Endothelial cell of umbilical vein (primary cell): ENCODE measurements around the gene TRIM69. TPM values are rescaled to one million over a fixed set of nuclear protein-coding genes. Genes with fewer than 3 reads are reported as not detected.

Experiments used
- BruUV-seq: library from RNA; stranded (reverse); fragments of 400-500 nt; replicated peaks from 2 replicates; lab custom pipeline; 2021; lab: Mats Ljungman, UMichigan
- CTCF ChIA-PET: fragments of 300-600, 350-600 bp; sonication (Branson Sonifier 250); formaldehyde crosslinking; loops from one replicate; lab custom pipeline; 2021; ENCODE audit warnings: antibody characterized with exemption, inconsistent platforms; lab: Charles Lee
- POLR2A ChIA-PET: fragments of 300-600, 350-600 bp; sonication (Branson Sonifier 250); formaldehyde crosslinking; loops from one replicate; lab custom pipeline; 2021; ENCODE audit warnings: antibody characterized with exemption, inconsistent platforms; lab: Charles Lee
- DNase-seq: peaks from one replicate; pipeline ENCODE4 v3.0.0-alpha.2; 2011; ENCODE audit warnings: low read depth, low spot score
- FAIRE-seq: peaks from 2 replicates; lab custom pipeline; 2011; peaks lifted over from hg19 to GRCh38; lab: Jason Lieb, UNC
- H2AFZ ChIP-seq: 2 replicates; pipeline ENCODE4 v1.6.0; 2012; ENCODE audit warnings: low read depth, low read length, control low read depth, inconsistent platforms
- H3K27ac ChIP-seq: 2 replicates; pipeline ENCODE4 v1.5.1; 2011; ENCODE audit warnings: low read depth, mild to moderate bottlenecking, control low read depth, low read length, moderate library complexity; ENCODE audit not compliant: insufficient read depth
- H3K27me3 ChIP-seq, 2 experiments: 2 replicates each; pipeline versions ENCODE4 v1.6.0 to v1.6.1; 2011; ENCODE audit warnings: low read length in 2 of 2, mixed read lengths in 1 of 2; ENCODE audit not compliant: control insufficient read depth in 2 of 2, insufficient read depth in 2 of 2
- H3K36me3 ChIP-seq, 2 experiments: 2 replicates in 1 of 2; 3 replicates in 1 of 2; pipeline ENCODE4 v1.5.1; 2011; ENCODE audit warnings: low read length in 2 of 2, mild to moderate bottlenecking in 1 of 2, moderate library complexity in 1 of 2; ENCODE audit not compliant: control insufficient read depth in 2 of 2, insufficient read depth in 2 of 2; ENCODE audit errors: extremely low read depth in 1 of 2
- H3K4me1 ChIP-seq: 3 replicates; pipeline ENCODE4 v1.5.1; 2011; ENCODE audit warnings: mild to moderate bottlenecking, low read length; ENCODE audit not compliant: control insufficient read depth, insufficient read depth; ENCODE audit errors: extremely low read depth
- H3K4me2 ChIP-seq: 2 replicates; pipeline ENCODE4 v1.6.1; 2011; ENCODE audit warnings: low read length, control low read depth, mixed read lengths; ENCODE audit not compliant: insufficient read depth
- H3K4me3 ChIP-seq, 3 experiments: fragments of 200-600 bp in 1 of 3; sonication (generic), shearing (Covaris generic) in 1 of 3; replicated peaks in 1 of 3; 2 replicates each; pipeline ENCODE4 v1.5.1; 2011 to 2016; ENCODE audit warnings: control low read depth in 3 of 3, low read length in 3 of 3, mild to moderate bottlenecking in 2 of 3, inconsistent platforms in 1 of 3, low read depth in 1 of 3, moderate library complexity in 1 of 3; ENCODE audit not compliant: insufficient read depth in 1 of 3
- H3K79me2 ChIP-seq: 2 replicates; pipeline ENCODE4 v1.6.0; 2012; ENCODE audit warnings: low read length, inconsistent platforms; ENCODE audit not compliant: control insufficient read depth, insufficient read depth
- H3K9ac ChIP-seq: replicated peaks from 2 replicates; pipeline ENCODE3; 2011; ENCODE audit warnings: low read length, control low read depth; ENCODE audit not compliant: insufficient read depth; ENCODE audit errors: extremely low read depth
- H3K9me1 ChIP-seq: replicated peaks from 3 replicates; pipeline ENCODE4 v1.6.0; 2011; ENCODE audit warnings: mild to moderate bottlenecking, low read length; ENCODE audit not compliant: control insufficient read depth, insufficient read depth; ENCODE audit errors: extremely low read depth
- H3K9me3 ChIP-seq: replicated peaks from 2 replicates; pipeline ENCODE4 v1.5.1; 2012; ENCODE audit warnings: low read length, inconsistent platforms; ENCODE audit not compliant: control insufficient read depth, insufficient read depth
- H4K20me1 ChIP-seq: replicated peaks from 2 replicates; pipeline ENCODE3; 2011; ENCODE audit warnings: mild to moderate bottlenecking, low read length; ENCODE audit not compliant: control insufficient read depth, insufficient read depth; ENCODE audit errors: extremely low read depth
- CTCF ChIP-seq, 2 donors: IDR thresholded peaks; 1 replicate in 1 of 2; 2 replicates in 1 of 2; pipeline ENCODE4 v1.5.1; 2011; ENCODE audit warnings: low read length in 2 of 2, mild to moderate bottlenecking in 2 of 2, moderate library complexity in 2 of 2, control low read depth in 1 of 2, inconsistent platforms in 1 of 2, low read depth in 1 of 2; ENCODE audit not compliant: insufficient read depth in 1 of 2; ENCODE audit errors: extremely low read depth in 1 of 2
- EZH2 ChIP-seq: IDR thresholded peaks from 2 replicates; pipeline ENCODE4 v1.6.1; 2012; ENCODE audit warnings: borderline replicate concordance, low read depth, mild to moderate bottlenecking, moderate library complexity, low read length, inconsistent platforms; ENCODE audit not compliant: severe bottlenecking
- FOS ChIP-seq: IDR thresholded peaks from 2 replicates; pipeline ENCODE4 v1.6.1; 2011; ENCODE audit warnings: mild to moderate bottlenecking, low read length, moderate library complexity, borderline replicate concordance; ENCODE audit not compliant: insufficient read depth
- GATA2 ChIP-seq: IDR thresholded peaks from 2 replicates; pipeline ENCODE4 v1.7.0; 2011; ENCODE audit warnings: low read depth, mild to moderate bottlenecking, moderate library complexity, mixed read lengths, low read length; ENCODE audit not compliant: insufficient read length, insufficient read depth
- JUN ChIP-seq: IDR thresholded peaks from 2 replicates; pipeline ENCODE4 v1.6.1; 2011; ENCODE audit warnings: borderline replicate concordance, low read depth; ENCODE audit not compliant: insufficient read length, insufficient read depth
- MAX ChIP-seq: IDR thresholded peaks from 2 replicates; pipeline ENCODE4 v1.6.1; 2011; ENCODE audit not compliant: insufficient read depth, insufficient read length
- MYC ChIP-seq: IDR thresholded peaks from one replicate; pipeline ENCODE4 v1.6.1; 2011; ENCODE audit warnings: mild to moderate bottlenecking, low read depth, low read length
- POLR2A ChIP-seq: IDR thresholded peaks from 2 replicates; pipeline ENCODE4 v1.6.1; 2012; ENCODE audit warnings: low read depth, mild to moderate bottlenecking, control low read depth, low read length
- POLR2AphosphoS5 ChIP-seq: IDR thresholded peaks from 2 replicates; pipeline ENCODE4 v1.6.1; 2012; ENCODE audit warnings: low read depth, mild to moderate bottlenecking, control low read depth, low read length, moderate library complexity; ENCODE audit not compliant: insufficient read depth
- dilution Hi-C: fragments of 300-500 bp; cut with MboI; formaldehyde crosslinking; loops from one replicate; pipeline ENCODE4 v1.15.0; 2019; ENCODE audit warnings: low sequenced_read_pairs; ENCODE audit not compliant: extremely low pct_ligation_motif_present
- intact Hi-C: fragments of 100-400 bp; cut with micrococcal nuclease; formaldehyde crosslinking; loops from one replicate; pipeline ENCODE4 v1.10.0; 2022
- polyA plus RNA-seq, 4 experiments: library from polyadenylated mRNA; depleted of rRNA in 3 of 4; stranded (reverse) in 3 of 4; unstranded in 1 of 4; fragments of >200 nt; gene quantifications; 2 replicates each; pipeline versions ENCODE4 v1.2.1 to v1.2.3, GENCODE V29; 2011 to 2012; ENCODE audit warnings: missing spikeins in 1 of 4
- total RNA-seq: library from RNA; stranded (reverse); gene quantifications from 2 replicates; pipeline ENCODE4 v1.2.3, GENCODE V29; 2021

The TRIM69 gene
- total and polyA plus RNA-seq, 2 donors (not counting 3 experiments of a cell fraction or from before 2014, with no cell fraction given): 4.8 to 13.0 TPM

- no peak overlapping the region for H3K4me3 ChIP-seq
- H3K9me1 ChIP-seq: no peaks in the 10 kb centered on the region
- DNase-seq (no peak), FAIRE-seq (no peak)
- H4K20me1 ChIP-seq: no peaks in the 10 kb centered on the region
- H3K9me3 ChIP-seq: no peaks in the 10 kb centered on the region
- no TSS peak for BruUV-seq
- intact Hi-C loops (no loop called here), dilution Hi-C loops (no loop called here)
- H3K9ac ChIP-seq: no peak overlapping the region
- H3K4me2 ChIP-seq: no peak overlapping the region
- no peaks in the 10 kb centered on the region for H3K79me2 ChIP-seq
- TF ChIP-seq POLR2AphosphoS5: no peak
- TF ChIP-seq MAX: no peak
- no peak for TF ChIP-seq MYC
- no peak for TF ChIP-seq FOS
- no peak for TF ChIP-seq JUN
- no peak for TF ChIP-seq GATA2
- TF ChIP-seq EZH2: no peak
- TF ChIP-seq POLR2A: no peak
- no peak for TF ChIP-seq CTCF (IDR thresholded peaks at IDR 0.05; ENCODE audit: extremely low read depth in 1 of 2, insufficient read depth in 1 of 2, low read depth in 1 of 2, low read length in 2 of 2)
- no peaks in the 10 kb centered on the region for H3K27me3 ChIP-seq
- H2AFZ ChIP-seq: no peak overlapping the region
- H3K4me1 ChIP-seq: peaks cover 7% of the 10 kb centered on the region
- ChIA-PET CTCF (interaction anchor here (1.2 kb wide), 1 partner anchor 26 kb away, joined by 3 read pairs; no protein-coding TSS in a partner anchor), POLR2A (no interaction called here)
- H3K36me3 ChIP-seq: no peaks in the 10 kb centered on the region
- H3K27ac ChIP-seq: no peak overlapping the region
Measured at GRCh38 chr15:44796508-44796907, 60.2 kb downstream of the TRIM69 start.
